GOT3 (cell line): ENCODE measurements around the gene MTNR1A.

Experiments
- DNase-seq: peaks from one replicate; lab custom pipeline; 2025; ENCODE audit warnings: mixed read lengths; lab: John Stamatoyannopoulos, UW

Gene MTNR1A

GRCh38 chr4:186554914-186555827 is at the start of gene MTNR1A:
Gene MTNR1A (minus strand): TSS chr4:186555567. CDS start chr4:186555365, 202 bp downstream.
- DNase-seq = no peak

GRCh38 chr4:186604124-186604807 is 48.9 kb upstream of the MTNR1A start:
- DNase-seq = no peak

DNA sequence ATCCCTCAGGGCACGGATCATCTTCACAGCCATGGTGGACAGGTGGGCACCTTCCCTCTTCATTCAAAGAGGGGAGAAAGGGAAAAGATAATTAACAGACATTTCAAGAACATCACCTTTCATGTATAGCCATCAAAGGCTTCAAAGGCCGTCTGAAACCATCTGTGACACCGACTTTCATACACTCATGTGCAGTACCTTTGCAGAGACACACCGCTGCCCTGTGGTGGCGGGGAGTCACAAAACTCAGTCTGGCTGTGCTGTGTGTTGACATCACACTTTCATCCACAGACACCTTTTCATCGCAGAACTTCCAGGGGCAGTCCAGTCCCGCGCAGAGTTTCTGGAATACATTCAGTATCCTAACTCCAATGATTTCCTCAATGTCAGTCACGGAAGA is 47.6 kb upstream of the MTNR1A start:
- DNase-seq = no peak

DNA sequence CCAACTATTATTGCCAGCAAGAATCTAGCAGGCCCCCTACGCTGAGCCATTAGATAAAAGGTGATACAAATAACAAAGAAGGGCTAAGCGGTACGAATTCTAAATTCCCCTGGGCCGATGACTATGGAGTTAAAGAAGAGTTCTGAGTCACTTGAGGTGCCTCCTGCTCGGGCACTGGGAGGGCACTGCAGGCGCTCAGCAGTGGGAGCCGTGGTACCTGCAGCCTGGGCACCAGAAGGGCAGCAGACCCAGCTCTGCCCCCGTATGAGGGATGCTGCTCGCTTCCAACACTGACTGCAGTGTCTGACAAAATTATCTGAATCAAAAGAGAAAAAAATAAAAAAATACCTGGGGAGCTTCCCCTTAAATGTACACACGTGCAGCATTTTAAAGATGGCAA is 44.1 kb upstream of the MTNR1A start:
- DNase-seq = no peak

DNA sequence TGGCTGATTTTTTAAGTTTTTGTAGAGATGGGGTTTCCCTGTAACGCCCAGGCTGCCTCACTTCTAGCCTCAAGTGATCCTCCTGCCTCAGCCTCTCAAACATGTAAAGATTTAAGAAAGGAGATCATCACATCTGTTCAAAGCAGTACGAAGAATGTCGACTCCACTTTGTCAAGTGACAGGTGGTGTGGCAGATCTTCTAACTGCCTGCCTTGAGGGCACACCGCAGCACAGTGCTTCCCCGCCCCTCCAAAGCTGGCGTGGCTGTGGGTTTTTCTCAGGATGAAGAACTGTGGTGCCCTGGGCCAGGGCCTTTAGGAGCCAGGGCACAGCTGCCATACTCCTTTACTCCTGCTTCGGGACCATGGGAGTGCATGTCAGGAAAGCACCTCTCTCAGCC is 43.3 kb upstream of the MTNR1A start:
- no peak for DNase-seq

DNA sequence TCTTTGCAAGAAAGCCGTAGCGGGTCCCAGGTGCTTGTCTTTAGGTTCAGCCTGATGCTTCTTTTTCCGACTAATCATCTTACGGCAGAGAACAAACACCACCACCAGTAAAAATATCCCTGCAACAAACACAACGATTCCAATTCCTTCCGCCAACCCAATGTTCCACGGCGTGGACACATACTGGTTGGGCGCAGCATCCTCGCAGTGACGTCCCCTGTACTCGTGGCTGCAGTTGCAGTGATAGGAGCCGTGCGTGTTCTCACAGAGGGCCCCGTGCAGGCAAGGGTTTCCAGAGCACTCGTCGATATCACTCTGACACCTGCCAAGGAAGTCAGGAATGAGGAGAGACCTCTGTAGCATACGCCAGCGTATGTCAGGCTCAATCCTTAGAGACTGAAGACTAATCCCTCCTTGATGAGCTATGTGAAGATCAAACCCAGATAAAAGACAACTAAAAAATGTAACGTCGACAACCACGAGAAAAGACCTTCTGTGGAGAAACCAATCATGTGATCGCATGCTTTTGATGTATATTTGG is 41.6 kb upstream of the MTNR1A start:
- DNase-seq = no peak

- no peak for DNase-seq
Measured at GRCh38 chr4:186596346-186596745, 41.0 kb upstream of the MTNR1A start.

- no peak for DNase-seq
Measured at GRCh38 chr4:186593587-186593973, 38.2 kb upstream of the MTNR1A start.

DNA sequence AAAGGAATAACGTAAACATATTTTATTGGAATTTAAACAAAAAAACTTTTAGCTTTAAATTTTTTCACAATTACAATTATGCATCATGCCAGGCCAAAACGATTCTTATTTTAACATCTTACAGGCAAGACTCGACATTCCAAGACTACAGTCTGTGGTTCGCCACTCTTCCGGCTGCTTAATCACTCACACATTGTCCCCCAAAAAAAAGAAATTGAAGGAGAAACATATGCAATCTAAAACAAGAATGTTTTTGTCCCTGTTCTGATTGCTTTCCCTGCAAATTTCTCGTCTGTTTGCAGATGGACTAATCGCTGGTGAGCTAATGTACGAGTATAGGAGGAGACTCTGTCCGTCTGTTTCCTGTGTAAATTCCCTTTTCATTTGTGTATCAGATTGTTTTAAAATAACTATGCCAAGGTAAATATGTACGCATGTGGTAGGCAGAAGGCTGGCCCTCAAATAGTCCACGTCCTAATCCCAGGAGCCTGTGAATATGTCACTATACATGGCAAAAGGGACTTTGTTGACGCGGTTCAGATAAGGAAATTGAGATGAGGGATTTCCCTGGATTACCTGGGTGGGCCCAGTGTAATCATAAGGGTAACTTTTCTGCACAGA is 37.7 kb upstream of the MTNR1A start:
- DNase-seq = no peak

- DNase-seq = no peak
Measured at GRCh38 chr4:186592445-186592844, 37.1 kb upstream of the MTNR1A start.

GRCh38 chr4:186591651-186592050 is 36.3 kb upstream of the MTNR1A start:
- no peak for DNase-seq

- DNase-seq = no peak
Measured at GRCh38 chr4:186588503-186588902, 33.1 kb upstream of the MTNR1A start.

- DNase-seq = no peak
Measured at GRCh38 chr4:186587416-186588018, 32.1 kb upstream of the MTNR1A start.

GRCh38 chr4:186586205-186586604 is 30.8 kb upstream of the MTNR1A start:
- DNase-seq = no peak

DNA sequence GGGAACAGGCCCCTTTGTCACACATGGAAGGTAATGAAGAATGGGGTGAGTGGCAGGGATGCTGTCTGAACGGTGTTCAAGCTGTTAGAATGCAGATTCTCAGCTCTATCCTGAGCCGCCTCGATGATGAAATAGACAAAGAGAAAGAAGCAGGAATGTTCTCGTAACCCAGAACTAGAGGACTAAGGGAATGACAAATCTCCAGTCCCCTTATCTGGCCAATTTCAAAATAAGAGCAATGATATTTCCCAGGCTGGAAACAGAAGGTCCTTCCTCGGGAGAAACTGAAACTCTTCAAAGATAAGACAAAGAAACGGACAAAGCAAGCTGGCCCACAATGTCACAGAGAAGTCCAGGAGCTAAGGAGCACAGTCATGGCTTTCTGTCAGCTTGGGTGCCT is 29.5 kb upstream of the MTNR1A start:
- DNase-seq = no peak

- DNase-seq = no peak
Measured at GRCh38 chr4:186581421-186581820, 26.1 kb upstream of the MTNR1A start.

DNA sequence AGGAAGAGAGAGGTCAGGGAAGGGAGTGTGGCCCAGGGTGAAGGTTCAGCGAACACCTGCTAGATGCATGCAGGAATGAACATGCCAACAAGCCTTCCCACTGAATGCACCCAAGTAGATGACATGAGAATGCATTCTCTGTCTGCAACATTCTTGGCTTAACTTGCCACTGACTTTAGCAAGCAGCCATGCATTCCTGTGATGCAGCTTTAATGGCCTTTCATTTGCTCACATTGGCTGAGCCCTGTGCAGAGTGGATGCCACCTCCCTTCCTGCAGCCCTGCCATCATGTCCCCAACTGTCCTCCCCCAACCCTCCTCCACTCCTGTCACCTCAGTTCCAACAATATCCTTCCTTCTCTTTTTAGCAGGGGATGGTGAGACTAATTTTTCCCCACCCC is 25.3 kb upstream of the MTNR1A start:
- no peak for DNase-seq

- no peak for DNase-seq
Measured at GRCh38 chr4:186570193-186570996, 15.0 kb upstream of the MTNR1A start.

GRCh38 chr4:186569533-186570192 is 14.3 kb upstream of the MTNR1A start:
- no peak for DNase-seq

DNA sequence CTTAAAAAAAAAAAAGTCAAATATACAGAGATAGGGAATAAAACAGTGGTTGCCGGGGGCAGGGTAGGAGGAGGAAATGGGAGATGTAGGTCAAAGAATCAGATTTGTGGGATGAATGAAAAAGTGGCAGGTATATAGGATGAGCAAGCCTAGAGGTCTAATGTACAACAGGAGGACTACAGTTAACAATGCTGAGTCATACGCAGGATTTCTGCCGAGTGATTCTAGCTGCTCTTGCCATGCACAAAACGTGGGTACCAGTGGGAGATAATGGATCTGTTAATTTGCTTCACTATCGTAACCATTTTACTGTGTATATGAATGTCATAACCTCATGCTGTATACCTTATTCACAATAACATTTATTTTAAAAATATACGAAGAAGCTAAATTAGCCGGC is 10.7 kb upstream of the MTNR1A start:
- DNase-seq = no peak

DNA sequence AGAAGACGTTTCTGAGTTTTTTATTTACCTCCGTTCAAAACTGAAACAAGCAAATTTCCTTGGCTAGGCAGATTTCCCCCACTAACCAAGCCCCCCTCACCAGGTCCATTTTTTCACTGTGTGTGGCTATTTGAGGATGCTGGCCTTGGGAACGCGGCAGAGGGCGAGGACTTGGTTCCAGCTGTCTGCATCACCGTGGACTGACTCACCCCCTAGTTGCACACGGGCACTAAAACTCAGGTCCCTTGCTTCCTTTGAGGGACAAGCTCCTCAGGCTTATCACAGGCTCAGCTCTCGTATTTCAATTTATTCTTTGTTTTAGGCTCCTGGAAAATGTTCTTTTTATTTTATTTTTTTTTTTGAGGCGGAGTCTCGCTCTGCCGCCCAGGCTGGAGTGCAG is 8.4 kb upstream of the MTNR1A start:
- no peak for DNase-seq
